ENCODE data around the gene PLEKHG7.

- no peak for TF ChIP-seq CTCF (IDR thresholded peaks at IDR 0.05)
- no peak for TF ChIP-seq POLR2A (IDR thresholded peaks at IDR 0.05)
Observed at GRCh38 chr12:92757597-92758121, 54.9 kb downstream of the PLEKHG7 start.

All from transverse colon (tissue), 3 donors.